HG02840 (cell line): ENCODE measurements around the gene HACD4.

ENCODE experiments used
- ATAC-seq: cut with Tn5 transposase; IDR thresholded peaks from one replicate; pipeline ENCODE4 v1.9.1; 2021; ENCODE audit warnings: mild to moderate bottlenecking, moderate library complexity, moderate number of reproducible peaks; ENCODE audit not compliant: unreplicated experiment, low FRiP score

Gene HACD4

DNA sequence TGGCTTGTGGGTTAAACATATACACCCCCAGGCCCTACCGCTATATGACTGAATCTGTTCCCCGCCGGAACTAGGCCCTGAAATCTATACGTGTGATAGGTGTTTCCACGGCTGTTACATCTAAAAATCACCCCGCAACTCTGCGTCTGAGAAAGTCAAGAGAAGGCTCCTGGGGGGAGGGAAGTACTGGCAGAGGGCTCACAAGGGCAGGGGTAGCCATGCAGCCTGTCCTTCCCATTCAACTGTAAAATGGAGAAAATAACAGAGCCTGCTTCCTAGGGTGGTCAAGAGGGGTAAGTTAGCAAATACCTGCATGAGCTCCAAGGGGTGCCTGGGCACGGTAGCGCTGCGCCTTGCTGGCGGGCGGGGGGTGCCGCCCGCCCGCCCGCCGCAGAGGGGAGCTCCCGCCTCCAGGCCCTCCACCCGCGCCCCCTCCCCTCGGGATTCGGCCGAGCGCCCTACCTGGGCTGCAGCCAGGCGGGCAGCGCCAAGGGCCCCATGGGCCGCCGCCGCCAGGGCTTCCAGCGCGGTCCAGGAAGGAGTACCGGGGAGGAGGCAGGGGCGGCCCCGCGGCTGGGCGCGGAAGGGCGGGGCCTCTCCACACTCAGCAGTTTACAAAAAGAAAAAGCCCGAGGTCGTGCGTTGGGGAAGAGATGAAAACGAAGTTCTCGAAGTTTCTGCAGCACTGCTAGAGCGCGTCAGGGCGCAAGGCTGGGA, at the start of gene HACD4:
TSS of gene HACD4 (minus strand) at position 550 of the 717 bp plus-strand sequence. CDS start at position 500, 50 bp downstream.
- ATAC-seq = peak; percentile 75

DNA sequence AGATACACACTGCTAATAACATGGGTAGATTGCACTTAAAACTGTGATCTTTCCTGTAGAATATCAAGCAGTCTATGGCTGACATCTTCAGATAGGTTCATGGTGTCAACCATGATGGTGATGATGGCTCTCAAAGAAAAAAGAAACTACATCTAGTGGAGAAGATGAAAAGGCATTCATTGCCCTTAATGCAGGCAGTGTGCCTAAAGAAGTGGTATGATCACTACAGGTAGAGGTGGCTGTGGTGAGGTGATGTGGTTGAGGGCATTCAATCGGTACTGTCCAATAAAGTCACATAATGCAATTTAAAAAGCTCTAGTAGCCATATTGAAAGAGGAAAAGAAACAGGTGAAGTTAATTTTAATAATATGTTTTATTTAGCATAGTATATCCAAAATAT, 49.4 kb upstream of the HACD4 start:
- ATAC-seq = no peak

GRCh38 chr9:21078702-21079101, 47.3 kb upstream of the HACD4 start:
- ATAC-seq = no peak

- no peak for ATAC-seq
These were observed 46.3 kb upstream of the HACD4 start, which contains the start of gene IFNB1 for GRCh38 chr9:21077781-21078180. Gene IFNB1 (minus strand): TSS chr9:21077942. CDS start chr9:21077869, 73 bp downstream.

- no peak for ATAC-seq
These were observed 44.0 kb upstream of the HACD4 start for GRCh38 chr9:21075484-21075883.

DNA sequence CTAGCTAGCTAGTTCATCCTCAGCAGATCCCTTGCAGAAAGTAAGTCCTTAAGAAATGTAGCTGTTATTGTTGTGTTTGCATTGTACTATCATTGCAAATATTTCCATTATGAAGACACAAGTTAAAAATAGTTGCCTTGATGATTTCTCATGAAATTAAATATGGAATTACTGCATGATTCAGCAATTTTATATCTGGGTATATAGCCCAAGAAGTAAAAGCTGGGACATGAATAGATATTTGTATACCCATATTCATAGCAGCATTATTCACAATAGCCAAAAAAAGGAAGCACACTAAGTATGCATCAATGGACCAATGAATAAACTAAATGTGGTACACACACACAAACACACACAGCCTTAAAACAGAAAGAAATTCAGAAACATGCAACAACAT, 39.5 kb upstream of the HACD4 start:
- ATAC-seq = no peak

DNA sequence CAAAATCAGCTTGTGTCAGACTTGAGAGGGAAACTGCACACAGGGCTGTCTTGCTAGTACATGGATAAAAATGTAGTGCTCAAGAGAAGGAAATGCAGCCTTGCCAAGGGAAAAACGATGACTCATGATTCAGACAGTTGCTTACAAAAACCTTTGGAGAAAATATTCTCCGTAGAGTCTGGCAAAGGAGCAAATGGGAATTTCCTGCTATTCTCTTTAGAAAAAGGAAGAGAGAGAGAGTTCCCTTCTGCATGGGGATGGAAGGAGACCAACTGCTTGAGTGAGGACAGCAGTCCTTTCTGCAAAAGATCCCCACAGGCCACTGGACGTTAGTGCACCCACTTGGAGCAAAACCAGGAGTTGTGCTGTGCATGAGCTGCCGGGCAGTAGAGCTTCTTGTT, 38.7 kb upstream of the HACD4 start:
- ATAC-seq = no peak

GRCh38 chr9:21060919-21061561, 29.6 kb upstream of the HACD4 start:
- no peak for ATAC-seq

GRCh38 chr9:21056931-21057330, 25.5 kb upstream of the HACD4 start:
- ATAC-seq = no peak

- no peak for ATAC-seq
These were observed 22.4 kb upstream of the HACD4 start for GRCh38 chr9:21053851-21054250.

GRCh38 chr9:21047281-21047691, 15.8 kb upstream of the HACD4 start:
- no peak for ATAC-seq

- no peak for ATAC-seq
These were observed 12.4 kb upstream of the HACD4 start for GRCh38 chr9:21043841-21044240.

GRCh38 chr9:21042466-21042865, 11.0 kb upstream of the HACD4 start:
- ATAC-seq = no peak

DNA sequence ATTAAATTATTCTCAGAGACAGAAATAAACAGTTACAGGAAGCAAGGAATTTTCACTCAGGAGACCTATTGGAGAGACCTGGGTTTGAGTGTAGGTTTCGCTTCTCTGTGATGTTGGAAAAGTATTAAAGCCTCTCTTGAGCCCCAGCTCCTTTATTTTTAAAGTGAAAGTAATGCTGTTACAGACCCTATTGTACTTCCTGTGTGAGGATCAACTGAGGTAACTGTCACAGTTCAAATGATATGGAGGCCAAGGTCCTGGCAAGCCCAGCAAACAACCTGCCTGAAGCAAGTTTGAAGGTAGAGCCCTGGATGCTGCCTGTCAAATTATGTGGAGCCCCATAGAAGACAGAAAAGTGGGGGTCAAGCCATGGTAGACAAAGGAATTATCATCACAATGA, 7.9 kb upstream of the HACD4 start:
- ATAC-seq = no peak

- ATAC-seq = no peak
These were observed 5.8 kb upstream of the HACD4 start for GRCh38 chr9:21037278-21037677.

DNA sequence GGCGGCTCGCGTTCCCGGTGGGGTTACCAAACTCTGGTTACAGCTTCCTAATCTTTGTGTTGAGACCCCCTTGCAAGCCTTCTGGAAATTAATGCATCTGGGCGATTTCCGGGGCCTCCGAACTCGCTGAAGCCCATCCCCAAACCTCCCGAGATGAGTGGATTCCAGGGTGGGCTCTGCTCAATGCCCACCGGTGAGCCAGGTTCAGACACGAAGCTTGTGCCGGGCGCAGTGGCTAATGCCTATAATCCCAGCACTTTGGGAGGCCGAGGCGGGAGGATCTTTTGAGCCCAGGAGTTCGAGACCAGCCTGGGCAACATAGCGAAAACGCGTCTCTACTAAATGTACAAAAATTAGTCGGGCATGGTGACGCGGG, 356 bp upstream of the HACD4 start:
- ATAC-seq = no peak

DNA sequence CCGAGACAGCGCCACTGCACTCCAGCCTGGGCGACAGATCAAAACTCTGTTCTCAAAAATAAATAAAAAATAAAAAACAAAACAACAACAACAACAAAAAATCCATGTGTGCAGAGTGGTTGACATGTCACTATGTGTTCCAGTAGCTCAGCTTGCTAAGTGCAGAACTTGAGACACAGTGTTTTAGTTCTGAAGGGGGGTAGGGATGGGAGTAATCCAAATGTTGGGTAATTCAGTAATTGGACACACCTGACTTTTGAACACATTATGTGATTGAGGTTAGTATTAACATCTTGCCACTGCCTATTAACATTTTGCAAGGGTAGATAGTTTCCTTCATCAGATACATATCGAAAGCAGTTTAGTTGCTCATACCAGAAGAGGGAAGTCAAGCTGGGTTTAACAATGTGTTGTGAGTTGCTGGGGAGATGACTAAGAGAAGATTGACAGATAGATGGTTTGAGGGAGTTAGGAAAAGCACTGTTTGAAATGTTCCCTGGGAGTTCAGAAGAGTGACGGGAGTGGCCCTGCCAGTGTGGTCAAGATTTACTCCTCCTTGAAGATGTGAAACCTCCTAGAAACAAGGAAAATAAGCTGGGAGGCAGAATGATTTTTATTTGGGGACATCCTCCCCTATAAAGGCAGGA, 928 bp downstream of the HACD4 start:
- ATAC-seq = peak; percentile 47

GRCh38 chr9:21029661-21030060, 1.8 kb downstream of the HACD4 start:
- no peak for ATAC-seq

DNA sequence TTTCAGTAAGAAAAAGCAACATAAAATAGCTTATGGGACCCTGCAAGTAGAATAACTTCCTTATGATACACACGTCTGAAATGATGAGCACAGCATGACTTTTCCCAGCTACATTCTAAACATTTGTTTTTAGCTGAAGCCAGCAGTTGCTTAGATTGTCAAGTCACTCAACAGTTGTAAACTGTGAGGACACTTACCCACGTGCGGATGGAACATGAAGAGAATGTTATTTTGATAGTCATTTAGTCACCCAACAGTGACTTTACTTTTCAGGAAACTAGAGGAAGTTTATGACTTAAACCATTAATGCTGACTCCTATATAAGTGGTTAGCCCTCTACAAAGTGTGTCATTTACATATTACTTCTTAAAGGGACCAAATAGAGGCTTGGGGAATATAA, 3.0 kb downstream of the HACD4 start:
- no peak for ATAC-seq

GRCh38 chr9:21027295-21027694, 4.1 kb downstream of the HACD4 start:
- no peak for ATAC-seq

DNA sequence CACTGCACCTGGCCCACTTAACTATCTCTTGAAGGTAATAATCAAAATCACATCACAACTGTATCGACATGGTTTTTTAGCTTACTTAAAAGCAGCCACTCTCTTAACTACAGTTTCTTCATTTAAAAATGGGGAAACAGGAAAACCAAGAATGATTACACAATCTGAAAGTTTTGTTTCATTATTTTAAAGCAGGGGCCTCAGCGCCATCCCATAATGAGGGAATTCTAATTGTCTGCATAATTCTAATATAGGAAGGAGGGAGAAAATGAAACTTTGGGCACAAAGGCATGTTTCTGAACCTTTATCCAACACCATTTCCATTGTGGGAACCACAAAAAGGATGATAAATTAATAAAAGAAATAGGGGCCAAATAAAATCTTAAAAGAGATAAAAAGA, 7.6 kb downstream of the HACD4 start:
- no peak for ATAC-seq

GRCh38 chr9:21018177-21018576, 13.3 kb downstream of the HACD4 start:
- no peak for ATAC-seq
